Activated naive CD4-positive, alpha-beta T cell treated with anti-CD3 and anti-CD28 coated beads, Interleukin-2, amount 10 ng/mL, durations not matched to agents 7 days and 5 days (primary cell): Measurements from ENCODE around the gene MYO3B.

Source experiments
- CTCF ChIA-PET: fragments of 350-600 bp; sonication (Branson Sonifier 250); formaldehyde crosslinking; loops from one replicate; lab custom pipeline; 2021; ENCODE audit warnings: antibody characterized with exemption; lab: Charles Lee
- DNase-seq: peaks from one replicate; pipeline ENCODE4 v3.0.0-alpha.2; 2020
- H3K27ac Mint-ChIP-seq: one replicate; pipeline ENCODE4 v1.8.0; 2021; ENCODE audit warnings: mild to moderate bottlenecking, moderate library complexity, mixed read lengths
- H3K27me3 Mint-ChIP-seq: one replicate; pipeline ENCODE4 v1.8.0; 2021; ENCODE audit warnings: mild to moderate bottlenecking, mixed read lengths
- H3K36me3 Mint-ChIP-seq: one replicate; pipeline ENCODE4 v1.8.0; 2021; ENCODE audit warnings: mixed read lengths
- H3K4me1 Mint-ChIP-seq: one replicate; pipeline ENCODE4 v1.8.0; 2021; ENCODE audit warnings: mixed read lengths
- H3K4me3 Mint-ChIP-seq: one replicate; pipeline ENCODE4 v1.8.0; 2021; ENCODE audit warnings: mild to moderate bottlenecking, moderate library complexity, mixed read lengths
- H3K9me3 Mint-ChIP-seq: one replicate; pipeline ENCODE4 v1.8.0; 2021; ENCODE audit warnings: mixed read lengths

MYO3B gene

DNA sequence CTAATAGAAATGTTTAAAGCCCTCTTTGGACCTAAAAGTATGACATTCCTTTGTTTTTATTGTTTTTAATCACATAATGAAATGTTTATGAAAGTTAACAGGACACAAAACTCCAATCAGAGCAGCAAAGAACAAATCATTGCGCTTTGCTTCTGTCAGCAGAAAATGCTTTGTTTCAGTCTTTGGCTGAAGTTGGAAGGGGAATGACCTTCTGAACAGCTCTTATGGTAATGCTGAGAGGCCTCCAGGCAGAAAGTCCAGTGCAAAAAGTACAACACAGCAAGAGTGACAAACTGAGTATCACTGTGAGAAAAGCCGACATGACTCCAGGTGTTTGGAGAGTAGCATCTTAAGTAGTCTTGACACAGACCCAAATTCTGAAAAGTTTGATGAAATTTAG, 389.5 kb downstream of the MYO3B start:
- CTCF ChIA-PET = interaction anchor here (0.9 kb wide), 1 partner anchor 11 kb away, joined by 3 read pairs; no protein-coding TSS in a partner anchor
- Mint-ChIP-seq H3K9me3 (no peaks in the 10 kb centered on the region), H3K36me3 (no peaks in the 10 kb centered on the region), H3K4me1 (no peaks in the 10 kb centered on the region), H3K27me3 (peaks cover 13% of the 10 kb centered on the region), H3K27ac (no peak overlapping the region), H3K4me3 (no peak overlapping the region)
- DNase-seq = no peak

DNA sequence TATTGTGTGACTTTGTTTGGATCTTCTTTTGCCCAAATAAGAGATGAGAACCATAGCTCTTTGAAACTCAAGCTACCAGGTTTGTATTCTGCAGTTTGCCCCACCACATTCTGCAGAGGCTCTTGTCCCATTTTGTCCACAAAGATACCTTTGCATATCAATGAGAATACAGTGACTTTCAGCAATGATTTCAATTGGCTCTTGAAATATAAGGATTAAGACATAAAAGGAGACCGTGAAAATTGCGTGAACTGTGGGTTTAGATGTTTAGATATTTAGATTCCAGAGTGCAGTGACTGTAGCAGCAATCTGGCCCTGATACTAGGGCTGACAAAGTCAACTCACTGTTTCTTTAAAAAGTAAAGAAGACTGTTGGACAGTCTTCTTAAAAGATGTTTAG, 390.6 kb downstream of the MYO3B start:
- DNase-seq = no peak
- Mint-ChIP-seq H3K4me3 (no peak overlapping the region), H3K4me1 (no peaks in the 10 kb centered on the region), H3K9me3 (no peaks in the 10 kb centered on the region), H3K36me3 (no peaks in the 10 kb centered on the region), H3K27ac (no peak overlapping the region), H3K27me3 (peaks cover 12% of the 10 kb centered on the region)
- CTCF ChIA-PET = no interaction called here

DNA sequence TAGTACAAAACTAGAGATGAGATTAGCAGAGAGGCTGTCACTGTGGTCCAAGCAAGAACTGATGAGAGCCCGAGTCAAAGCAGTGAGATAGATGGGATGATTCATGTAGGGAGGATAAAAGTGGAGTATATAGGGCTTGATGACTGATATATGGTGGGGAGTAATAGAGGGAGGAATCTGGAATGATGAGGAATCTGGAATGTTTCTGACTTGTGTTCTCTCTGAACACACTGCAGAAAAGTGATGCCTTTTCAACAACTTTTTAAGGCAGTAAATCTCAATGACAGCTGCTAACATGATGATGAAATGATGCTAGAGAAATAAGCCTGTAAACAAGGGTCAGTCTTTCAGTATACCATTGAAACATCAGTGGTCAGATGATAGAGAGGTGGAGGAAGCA, 393.7 kb downstream of the MYO3B start:
- DNase-seq = no peak
- peaks cover 2% of the 10 kb centered on the region for H3K4me1 Mint-ChIP-seq
- H3K36me3 Mint-ChIP-seq = no peaks in the 10 kb centered on the region
- H3K9me3 Mint-ChIP-seq = no peaks in the 10 kb centered on the region
- H3K27me3 Mint-ChIP-seq = peaks cover 7% of the 10 kb centered on the region
- CTCF ChIA-PET = no interaction called here
- no peak overlapping the region for H3K27ac Mint-ChIP-seq
- no peak overlapping the region for H3K4me3 Mint-ChIP-seq

DNA sequence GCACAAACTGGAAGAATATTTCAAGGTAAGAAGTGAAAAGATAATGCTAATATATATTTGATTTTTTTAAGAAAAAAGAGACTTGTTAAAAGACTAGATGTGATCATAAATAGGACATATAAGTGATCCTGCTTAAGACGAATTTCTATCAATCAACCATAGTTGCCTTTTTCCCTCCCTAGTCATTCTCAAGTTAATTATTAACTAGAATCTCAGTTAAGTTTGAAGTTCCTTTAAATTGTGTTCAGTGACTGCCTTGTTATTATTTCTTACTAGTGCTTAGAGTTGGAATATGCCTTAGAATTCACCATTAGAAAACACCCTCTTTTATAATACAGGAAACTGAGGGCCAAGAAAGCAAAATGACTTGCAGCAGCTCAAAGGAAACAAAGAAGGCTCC, 395.7 kb downstream of the MYO3B start:
- Mint-ChIP-seq H3K4me3 (no peak overlapping the region), H3K4me1 (peaks cover 2% of the 10 kb centered on the region), H3K27me3 (peaks cover 7% of the 10 kb centered on the region), H3K9me3 (no peaks in the 10 kb centered on the region), H3K27ac (no peak overlapping the region), H3K36me3 (no peaks in the 10 kb centered on the region)
- CTCF ChIA-PET = no interaction called here
- DNase-seq = no peak

DNA sequence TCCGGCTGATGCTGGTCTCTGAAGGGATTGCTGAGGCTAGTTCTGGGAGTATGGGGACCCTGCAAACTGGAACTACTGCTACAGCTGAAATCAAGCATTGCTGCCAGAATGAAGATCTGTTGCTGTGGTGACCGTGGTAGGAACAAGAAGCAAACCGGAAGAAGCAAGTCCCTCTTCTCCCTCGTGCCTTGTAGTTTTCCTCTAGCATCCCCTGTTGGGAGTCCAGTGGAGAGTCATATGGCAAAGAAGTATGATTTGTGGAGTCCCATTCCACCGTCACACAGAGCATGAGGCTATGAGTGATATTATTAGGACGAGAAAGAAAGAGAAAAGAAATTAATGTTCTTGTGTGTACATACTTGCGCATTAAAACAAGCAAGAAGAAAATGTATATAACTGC, 398.3 kb downstream of the MYO3B start:
- Mint-ChIP-seq H3K27ac (no peak overlapping the region), H3K36me3 (no peaks in the 10 kb centered on the region), H3K4me1 (peaks cover 2% of the 10 kb centered on the region), H3K4me3 (no peak overlapping the region), H3K27me3 (peaks cover 4% of the 10 kb centered on the region), H3K9me3 (no peaks in the 10 kb centered on the region)
- no peak for DNase-seq
- CTCF ChIA-PET = no interaction called here

DNA sequence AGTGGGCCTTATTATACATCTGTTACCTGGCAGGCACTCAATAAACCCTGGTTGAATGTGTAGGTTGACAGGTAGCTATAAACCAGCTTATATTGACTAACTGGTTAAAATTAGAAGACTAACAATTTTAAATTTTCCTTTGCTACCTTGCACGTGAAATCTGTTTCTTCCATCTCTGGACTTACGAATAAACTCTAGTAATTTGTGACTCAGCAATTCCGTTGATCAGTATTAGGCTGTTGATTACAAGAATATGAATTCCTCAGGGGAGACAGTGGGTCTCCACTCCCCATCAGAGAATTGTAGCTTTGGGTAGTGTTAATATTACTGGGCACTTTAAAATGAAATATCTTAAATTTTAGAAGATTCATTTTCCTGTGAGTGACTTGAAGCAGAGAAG, 399.4 kb downstream of the MYO3B start:
- Mint-ChIP-seq H3K27me3 (peaks cover 4% of the 10 kb centered on the region), H3K4me3 (no peak overlapping the region), H3K9me3 (no peaks in the 10 kb centered on the region), H3K4me1 (peaks cover 2% of the 10 kb centered on the region), H3K27ac (no peak overlapping the region), H3K36me3 (no peaks in the 10 kb centered on the region)
- no peak for DNase-seq
- CTCF ChIA-PET = no interaction called here

DNA sequence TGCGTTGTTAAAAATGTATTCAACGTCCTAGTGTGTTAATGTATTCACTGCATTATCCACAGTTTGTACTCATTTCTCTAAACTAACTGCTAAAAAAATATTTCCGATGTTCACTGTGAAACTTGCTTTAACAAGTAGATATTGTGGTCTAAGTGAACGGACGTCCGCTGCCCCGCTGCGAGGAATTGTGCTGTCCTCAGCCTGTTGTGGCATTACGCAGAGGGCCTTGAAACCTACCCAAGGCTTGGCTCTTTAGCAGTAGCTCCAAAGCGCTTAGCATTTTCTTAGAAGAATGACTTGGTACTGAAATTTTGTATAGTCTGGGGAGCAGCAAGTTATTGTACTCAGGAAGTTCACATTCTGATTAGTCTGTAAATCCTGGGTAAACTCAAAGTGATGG, 400.7 kb downstream of the MYO3B start:
- Mint-ChIP-seq H3K27me3 (peaks cover 4% of the 10 kb centered on the region), H3K4me1 (peaks cover 2% of the 10 kb centered on the region), H3K36me3 (no peaks in the 10 kb centered on the region), H3K9me3 (no peaks in the 10 kb centered on the region), H3K4me3 (no peak overlapping the region), H3K27ac (no peak overlapping the region)
- no peak for DNase-seq
- CTCF ChIA-PET = no interaction called here

DNA sequence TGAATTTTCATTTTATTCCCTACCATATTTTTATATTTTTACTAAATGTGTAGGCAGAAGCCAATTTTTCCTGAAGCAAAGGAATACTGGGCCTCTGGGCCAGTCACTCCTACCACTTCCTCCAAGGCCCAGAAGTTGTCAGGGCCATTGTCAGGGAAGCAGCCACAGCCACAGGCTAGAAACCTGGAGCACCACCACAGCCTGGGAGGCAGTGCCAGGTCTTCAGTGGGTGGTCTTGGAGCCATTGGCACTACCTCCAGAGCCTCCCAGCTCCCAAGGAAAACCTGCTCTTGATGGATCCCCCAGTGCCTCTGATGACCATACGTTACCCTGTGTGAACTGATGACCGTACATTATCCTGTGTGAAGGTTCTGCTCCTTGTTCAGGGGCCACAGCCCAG, 401.6 kb downstream of the MYO3B start:
- H3K4me3 Mint-ChIP-seq = no peak overlapping the region
- no peak overlapping the region for H3K27ac Mint-ChIP-seq
- DNase-seq = no peak
- peaks cover 4% of the 10 kb centered on the region for H3K27me3 Mint-ChIP-seq
- CTCF ChIA-PET = no interaction called here
- H3K9me3 Mint-ChIP-seq = no peaks in the 10 kb centered on the region
- no peaks in the 10 kb centered on the region for H3K36me3 Mint-ChIP-seq
- H3K4me1 Mint-ChIP-seq = peaks cover 2% of the 10 kb centered on the region

DNA sequence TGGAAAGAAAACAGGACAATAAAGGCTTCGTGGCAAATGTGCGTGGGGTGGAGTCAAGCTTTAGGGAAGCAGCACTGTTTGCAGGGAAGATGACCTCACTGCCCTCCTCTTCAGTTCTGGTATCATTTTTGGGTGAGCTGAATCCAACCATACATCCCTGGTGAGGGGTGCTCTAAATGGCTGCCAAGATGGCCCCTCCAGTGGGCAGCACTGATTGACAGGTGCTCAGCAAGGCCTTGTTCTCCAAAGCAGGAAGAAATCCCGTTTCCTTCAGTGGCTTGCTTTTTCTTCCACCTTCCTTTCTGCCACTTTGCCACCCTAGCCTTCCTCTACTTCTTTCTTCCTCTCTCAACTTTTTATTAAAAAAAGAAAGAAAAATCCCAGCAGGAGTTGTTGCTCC, 404.4 kb downstream of the MYO3B start:
- H3K36me3 Mint-ChIP-seq = no peaks in the 10 kb centered on the region
- H3K27me3 Mint-ChIP-seq = peaks cover 3% of the 10 kb centered on the region
- no peak overlapping the region for H3K4me3 Mint-ChIP-seq
- CTCF ChIA-PET = no interaction called here
- H3K27ac Mint-ChIP-seq = no peak overlapping the region
- H3K4me1 Mint-ChIP-seq = no peaks in the 10 kb centered on the region
- H3K9me3 Mint-ChIP-seq = no peaks in the 10 kb centered on the region
- no peak for DNase-seq

DNA sequence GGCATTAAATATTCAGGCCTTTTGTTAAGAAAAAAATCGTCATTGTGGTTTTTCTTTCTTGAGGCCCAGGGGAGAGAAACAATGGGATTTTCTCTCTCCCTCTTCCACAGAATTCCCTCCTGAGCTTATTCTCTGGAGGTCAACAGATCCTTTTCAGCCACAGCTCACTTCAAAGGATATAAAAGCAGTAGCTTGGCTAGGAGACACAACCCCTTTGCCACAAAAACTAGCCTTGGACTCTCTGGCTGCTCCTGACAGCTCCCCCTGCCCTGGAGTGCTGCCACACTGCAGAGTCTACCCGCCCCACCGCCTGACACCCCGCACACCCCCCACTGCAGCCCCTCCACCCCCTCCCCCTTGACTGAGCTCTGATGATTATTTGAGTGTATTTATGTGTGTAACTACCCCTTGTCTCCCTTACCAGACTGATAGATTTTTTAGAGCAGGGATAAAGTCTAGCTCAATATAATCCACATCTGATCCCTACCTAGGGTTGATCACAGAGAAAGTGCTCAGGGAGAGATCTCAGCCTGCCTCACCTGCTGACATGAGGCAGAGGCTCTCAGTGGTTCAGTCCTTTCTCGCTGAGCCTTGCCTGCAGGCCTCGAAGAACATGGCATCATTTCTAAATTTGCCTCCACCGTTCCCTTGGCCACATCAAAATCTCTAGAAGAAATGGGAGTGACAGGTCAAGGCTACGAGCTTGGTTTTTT, 405.0 kb downstream of the MYO3B start:
- no peaks in the 10 kb centered on the region for H3K36me3 Mint-ChIP-seq
- H3K9me3 Mint-ChIP-seq = no peaks in the 10 kb centered on the region
- CTCF ChIA-PET = interaction anchor here (0.7 kb wide), 1 partner anchor 1919 kb away, joined by 3 read pairs; no protein-coding TSS in a partner anchor
- DNase-seq = no peak
- H3K27me3 Mint-ChIP-seq = peaks cover 3% of the 10 kb centered on the region
- no peaks in the 10 kb centered on the region for H3K4me1 Mint-ChIP-seq
- H3K27ac Mint-ChIP-seq = no peak overlapping the region
- no peak overlapping the region for H3K4me3 Mint-ChIP-seq

DNA sequence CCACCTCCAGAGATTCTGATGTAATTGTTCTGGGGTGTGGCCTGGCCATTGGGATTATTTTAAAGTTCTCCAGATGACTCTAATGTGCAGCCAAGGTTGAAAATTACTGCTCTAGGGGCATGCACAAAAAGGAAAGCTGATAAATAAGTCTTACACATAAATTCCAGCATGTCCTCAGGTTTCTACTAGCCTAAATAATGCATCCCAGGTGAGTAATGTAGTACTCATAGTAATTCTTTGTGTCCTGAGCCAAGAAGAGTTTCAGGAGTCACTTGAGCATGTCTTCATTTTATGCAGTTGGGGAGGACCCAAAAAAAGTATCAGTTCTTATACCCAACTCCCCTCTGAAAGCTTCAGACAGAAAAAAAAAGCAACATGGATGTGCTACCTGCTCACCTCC, 407.1 kb downstream of the MYO3B start:
- Mint-ChIP-seq H3K9me3 (no peaks in the 10 kb centered on the region), H3K27me3 (peaks cover 3% of the 10 kb centered on the region), H3K36me3 (no peaks in the 10 kb centered on the region), H3K4me3 (no peak overlapping the region), H3K4me1 (no peaks in the 10 kb centered on the region), H3K27ac (no peak overlapping the region)
- no peak for DNase-seq
- CTCF ChIA-PET = no interaction called here

DNA sequence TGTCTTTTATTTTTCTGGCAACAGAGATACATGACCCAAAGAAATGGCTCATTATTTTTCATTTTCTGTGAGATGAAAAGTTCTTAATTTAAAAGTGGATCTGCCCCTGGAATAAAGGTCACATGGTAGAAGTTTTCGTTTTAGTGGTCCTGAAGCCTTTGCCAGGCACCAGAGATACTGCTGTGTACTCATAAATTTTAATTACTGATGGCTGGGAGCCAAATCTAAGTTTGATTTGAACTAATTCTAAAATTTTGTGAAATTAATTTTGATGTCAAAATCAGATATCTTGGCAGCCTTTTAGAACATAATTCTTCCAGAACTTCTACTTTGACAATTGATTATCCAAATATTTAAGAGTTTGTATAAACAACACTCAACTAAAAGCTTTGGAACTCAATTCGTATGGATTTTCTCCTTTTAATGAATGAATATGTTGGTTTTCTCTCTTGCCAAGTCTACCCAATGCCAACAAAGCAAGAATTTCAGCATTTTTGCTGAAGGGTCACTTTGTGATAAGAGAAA, 408.7 kb downstream of the MYO3B start:
- Mint-ChIP-seq H3K4me1 (no peaks in the 10 kb centered on the region), H3K4me3 (no peak overlapping the region), H3K36me3 (no peaks in the 10 kb centered on the region), H3K27ac (no peak overlapping the region), H3K27me3 (peaks cover 8% of the 10 kb centered on the region), H3K9me3 (no peaks in the 10 kb centered on the region)
- CTCF ChIA-PET = no interaction called here
- DNase-seq = no peak

DNA sequence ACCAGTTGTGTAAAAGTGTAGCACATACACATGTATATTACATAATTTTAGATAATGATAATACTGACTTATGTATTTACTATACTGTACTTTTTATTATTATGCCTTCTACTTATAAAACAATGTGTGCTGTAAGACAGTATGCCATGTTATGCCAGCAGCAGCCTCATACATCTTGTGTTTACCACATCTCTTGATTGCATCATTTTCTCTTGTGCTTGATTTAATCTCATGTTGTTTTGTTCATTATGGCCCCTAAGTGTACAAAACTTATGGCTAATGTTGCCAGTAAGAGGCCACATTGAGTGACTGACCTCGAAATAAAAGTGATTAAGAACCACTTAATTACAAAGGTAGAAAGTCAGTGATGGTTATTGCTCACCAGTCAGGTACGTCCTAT, 409.2 kb downstream of the MYO3B start:
- Mint-ChIP-seq H3K27ac (no peak overlapping the region), H3K27me3 (peaks cover 10% of the 10 kb centered on the region), H3K36me3 (no peaks in the 10 kb centered on the region), H3K4me1 (no peaks in the 10 kb centered on the region), H3K4me3 (no peak overlapping the region), H3K9me3 (no peaks in the 10 kb centered on the region)
- DNase-seq = no peak
- CTCF ChIA-PET = interaction anchor here (0.7 kb wide), 1 partner anchor 12 kb away, joined by 3 read pairs; no protein-coding TSS in a partner anchor

DNA sequence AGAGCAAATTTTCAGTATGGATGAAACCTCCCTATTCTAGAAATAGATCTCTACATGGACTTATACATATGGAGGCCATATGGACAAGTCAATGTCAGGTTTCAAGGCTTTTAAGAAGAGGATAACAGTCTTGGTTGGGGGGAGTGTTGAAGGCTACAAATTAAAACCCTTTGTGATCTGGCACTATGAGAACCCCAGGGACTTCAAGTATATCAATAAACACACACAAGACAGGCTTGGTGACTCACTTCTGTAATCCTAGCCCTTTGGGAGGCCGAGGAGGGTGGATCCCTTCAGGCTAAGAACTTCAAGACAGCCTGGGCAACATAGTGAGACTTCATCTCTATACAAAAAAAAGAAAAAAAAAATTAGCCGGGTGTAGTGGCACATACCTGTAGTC, 410.0 kb downstream of the MYO3B start:
- Mint-ChIP-seq H3K27ac (no peak overlapping the region), H3K4me1 (no peaks in the 10 kb centered on the region)
- CTCF ChIA-PET = interaction anchor here (0.7 kb wide), 1 partner anchor 11 kb away, joined by 3 read pairs; no protein-coding TSS in a partner anchor

DNA sequence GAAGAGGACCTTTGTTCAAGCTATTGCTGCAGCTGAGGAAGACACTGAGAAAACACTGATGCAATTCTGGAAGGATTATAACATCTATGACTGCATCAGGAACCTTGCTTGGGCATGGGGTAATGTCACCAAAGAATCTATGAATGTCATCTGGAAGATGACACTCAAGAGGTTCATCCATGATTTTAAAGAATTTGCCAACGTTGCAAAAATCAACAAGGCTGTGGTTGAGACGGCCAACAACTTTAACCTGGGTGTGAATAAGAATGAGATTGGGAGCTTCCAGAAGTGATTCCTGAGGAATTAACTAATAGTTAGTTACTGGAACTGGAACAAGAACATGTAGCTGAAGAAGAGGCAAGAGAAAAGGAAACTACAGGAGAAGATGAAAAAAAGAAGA, 410.8 kb downstream of the MYO3B start:
- H3K27me3 Mint-ChIP-seq = peaks cover 10% of the 10 kb centered on the region
- H3K36me3 Mint-ChIP-seq = no peaks in the 10 kb centered on the region
- CTCF ChIA-PET = no interaction called here
- H3K9me3 Mint-ChIP-seq = no peaks in the 10 kb centered on the region
- H3K4me1 Mint-ChIP-seq = no peaks in the 10 kb centered on the region
- H3K27ac Mint-ChIP-seq = no peak overlapping the region
- no peak overlapping the region for H3K4me3 Mint-ChIP-seq
- no peak for DNase-seq

More for the DNA sequence above, 410.0 kb downstream of the MYO3B start:
- no peak for DNase-seq
- Mint-ChIP-seq H3K4me3 (no peak overlapping the region), H3K27me3 (peaks cover 10% of the 10 kb centered on the region), H3K36me3 (no peaks in the 10 kb centered on the region), H3K9me3 (no peaks in the 10 kb centered on the region)
